PFSK-1 (cell line): ENCODE results near the gene NDST1.

Source experiments
- FOXP2 ChIP-seq: optimal IDR thresholded peaks from 2 replicates; pipeline ENCODE3; 2011; ENCODE audit warnings: borderline replicate concordance, control low read depth, inconsistent platforms; ENCODE audit not compliant: insufficient read depth; ENCODE audit errors: extremely low read length, extremely low read depth
- POLR2AphosphoS5 ChIP-seq: IDR thresholded peaks from 2 replicates; pipeline ENCODE4 v1.6.1; 2012; ENCODE audit warnings: low read depth, mild to moderate bottlenecking, control low read depth, low read length, moderate library complexity
- REST ChIP-seq, 2 experiments: IDR thresholded peaks; 2 replicates each; pipeline versions ENCODE4 v1.6.1 to v1.8.0; 2011 to 2012; ENCODE audit warnings: low read depth in 2 of 2, low read length in 2 of 2, control low read depth in 1 of 2, inconsistent platforms in 1 of 2, mild to moderate bottlenecking in 1 of 2, moderate library complexity in 1 of 2; ENCODE audit not compliant: insufficient read depth in 1 of 2
- SIN3A ChIP-seq: IDR thresholded peaks from 2 replicates; pipeline ENCODE4 v1.6.1; 2012; ENCODE audit warnings: mild to moderate bottlenecking, low read length, moderate library complexity, borderline replicate concordance; ENCODE audit not compliant: insufficient read depth
- TAF1 ChIP-seq: IDR thresholded peaks from 2 replicates; pipeline ENCODE4 v1.6.1; 2012; ENCODE audit warnings: low read length, control low read depth, borderline replicate concordance; ENCODE audit not compliant: insufficient read depth

NDST1 gene

GRCh38 chr5:150473673-150474358 lies 34.1 kb upstream of the NDST1 start:
- TF ChIP-seq TAF1 = no peak
- no peak for TF ChIP-seq FOXP2
- no peak for TF ChIP-seq SIN3A
- TF ChIP-seq POLR2AphosphoS5 = no peak
- no peak for TF ChIP-seq REST (IDR thresholded peaks at IDR 0.05; ENCODE audit: insufficient read depth in 1 of 2, low read depth in 2 of 2, low read length in 2 of 2)

- TF ChIP-seq TAF1 = no peak
- TF ChIP-seq REST (IDR thresholded peaks at IDR 0.05; ENCODE audit: insufficient read depth in 1 of 2, low read depth in 2 of 2, low read length in 2 of 2) = no peak
- TF ChIP-seq POLR2AphosphoS5 = no peak
- no peak for TF ChIP-seq SIN3A
- TF ChIP-seq FOXP2 = no peak
Measured at GRCh38 chr5:150479416-150479815, 28.5 kb upstream of the NDST1 start.

GRCh38 chr5:150481708-150481965 lies 26.3 kb upstream of the NDST1 start:
- TF ChIP-seq POLR2AphosphoS5 (no peak), FOXP2 (no peak), TAF1 (no peak), REST (IDR thresholded peaks at IDR 0.05; ENCODE audit: insufficient read depth in 1 of 2, low read depth in 2 of 2, low read length in 2 of 2) (no peak), SIN3A (no peak)

GRCh38 chr5:150481972-150482406 lies 25.9 kb upstream of the NDST1 start:
- TF ChIP-seq TAF1 = no peak
- no peak for TF ChIP-seq REST (IDR thresholded peaks at IDR 0.05; ENCODE audit: insufficient read depth in 1 of 2, low read depth in 2 of 2, low read length in 2 of 2)
- TF ChIP-seq SIN3A = no peak
- no peak for TF ChIP-seq POLR2AphosphoS5
- no peak for TF ChIP-seq FOXP2
